ENCODE results near the gene PSPN. TPM values are rescaled to one million over a fixed set of nuclear protein-coding genes. Genes with fewer than 3 reads are reported as not detected.

Gene PSPN
- total and polyA plus RNA-seq, 2 of the 13 experiments (the other 11 are each of a cell fraction or from before 2014, with no cell fraction given): 0.69 to 1.1 TPM

GRCh38 chr19:6418562-6418932 is 42.8 kb upstream of the PSPN start:
- CTCF ChIA-PET (ENCODE audit: low intra/inter-chr PET ratio, low total read pairs): no interaction called here
- no peaks in the 10 kb centered on the region; a peak in 1 of 5 replicates for H3K27me3 ChIP-seq (ENCODE audit: control insufficient read depth in 1 of 2, insufficient read depth in 2 of 2, low read length in 2 of 2)
- 99% methylated on average over 10 of the region's 19 CpGs for WGBS (ENCODE audit: low lambda C conversion rate)
- intact Hi-C loops (cut with micrococcal nuclease; ENCODE audit: unreplicated experiment): no loop called here
- H3K9ac ChIP-seq (ENCODE audit: insufficient read depth, low read depth, low read length): no peak overlapping the region
- POLR2A ChIA-PET: no interaction called here
- H2AFZ ChIP-seq (ENCODE audit: low read length): no peak overlapping the region
- no peak overlapping the region for H3K4me3 ChIP-seq (replicated peaks in 1 of 3; ENCODE audit: insufficient read depth in 1 of 3, low read depth in 2 of 3, low read length in 3 of 3)
- ATAC-seq (no peak), FAIRE-seq (no peak), DNase-seq (ENCODE audit: low spot score) (no peak)
- TF ChIP-seq CBX2 (IDR thresholded peaks at IDR 0.05; ENCODE audit: low read depth, low read length): no peak
- no peak for TF ChIP-seq CBX2 (CRISPR knock-in tag; IDR thresholded peaks at IDR 0.05; ENCODE audit: low read depth)
- no peak for TF ChIP-seq MAFF (IDR thresholded peaks at IDR 0.05; ENCODE audit: low read depth, low read length)
- no peak for TF ChIP-seq MAFG (CRISPR knock-in tag; IDR thresholded peaks at IDR 0.05)
- TF ChIP-seq RBFOX2 (IDR thresholded peaks at IDR 0.05; ENCODE audit: low read depth, low read length): peak; percentile 40; the same call in 1 of the 2 replicates
- TF ChIP-seq ZNF652 (CRISPR knock-in tag; IDR thresholded peaks at IDR 0.05; ENCODE audit: borderline replicate concordance, low read depth): no peak
- TF ChIP-seq ZNF713 (CRISPR knock-in tag; IDR thresholded peaks at IDR 0.05): no peak
- no peak for TF ChIP-seq AKNA (CRISPR knock-in tag; IDR thresholded peaks at IDR 0.05; ENCODE audit: borderline replicate concordance)
- peak; percentile 30 for TF ChIP-seq AGO2 (optimal IDR thresholded peaks at IDR 0.05; ENCODE audit: low read depth, low read length)
- no peak for TF ChIP-seq ZNF781 (CRISPR knock-in tag; IDR thresholded peaks at IDR 0.05; ENCODE audit: borderline replicate concordance, not compliant biosample characterization)
- TF ChIP-seq ZHX2 (IDR thresholded peaks at IDR 0.05; ENCODE audit: low read depth): no peak
- TF ChIP-seq ZHX2 (CRISPR knock-in tag; IDR thresholded peaks at IDR 0.05; ENCODE audit: borderline replicate concordance): no peak
- peak; percentile 14 for TF ChIP-seq SRSF1 (optimal IDR thresholded peaks at IDR 0.05; ENCODE audit: low read depth, low read length)
- no peak for TF ChIP-seq HHEX (CRISPR knock-in tag; IDR thresholded peaks at IDR 0.05)
- TF ChIP-seq SMAD1 (CRISPR knock-in tag; IDR thresholded peaks at IDR 0.05; ENCODE audit: borderline replicate concordance, low read depth): no peak
- H3K36me3 ChIP-seq (replicated peaks in 1 of 2; ENCODE audit: control insufficient read depth in 1 of 2, insufficient read depth in 2 of 2, low read length in 2 of 2): peaks cover 47 to 88% of the 10 kb centered on the region in 2 experiments
- no peaks in the 10 kb centered on the region for H3K9me3 ChIP-seq (ENCODE audit: low read length)
- in situ Hi-C loops (cut with HindIII; ENCODE audit: extremely low pct_ligation_motif_present, low pct_unique_long_range_greater_than_20kb): no loop called here
- H4K20me1 ChIP-seq (ENCODE audit: insufficient read depth, low read length): peaks cover 45% of the 10 kb centered on the region
- peaks cover 19% of the 10 kb centered on the region for H3K4me1 ChIP-seq (ENCODE audit: insufficient read depth, low read length)
- no TSS peak for BruUV-seq (replicated peaks)
- H3K27ac ChIP-seq (ENCODE audit: extremely low read length, insufficient read depth, low read length): no peak overlapping the region
- no peak overlapping the region for H3K4me2 ChIP-seq (ENCODE audit: low read depth, low read length)
- peaks cover 47% of the 10 kb centered on the region for H3K79me2 ChIP-seq (ENCODE audit: insufficient read depth, low read length)

All from HepG2 (cell line).